ENCODE measurements around the gene ADAMTS13.

- TF ChIP-seq, protein P1, sequence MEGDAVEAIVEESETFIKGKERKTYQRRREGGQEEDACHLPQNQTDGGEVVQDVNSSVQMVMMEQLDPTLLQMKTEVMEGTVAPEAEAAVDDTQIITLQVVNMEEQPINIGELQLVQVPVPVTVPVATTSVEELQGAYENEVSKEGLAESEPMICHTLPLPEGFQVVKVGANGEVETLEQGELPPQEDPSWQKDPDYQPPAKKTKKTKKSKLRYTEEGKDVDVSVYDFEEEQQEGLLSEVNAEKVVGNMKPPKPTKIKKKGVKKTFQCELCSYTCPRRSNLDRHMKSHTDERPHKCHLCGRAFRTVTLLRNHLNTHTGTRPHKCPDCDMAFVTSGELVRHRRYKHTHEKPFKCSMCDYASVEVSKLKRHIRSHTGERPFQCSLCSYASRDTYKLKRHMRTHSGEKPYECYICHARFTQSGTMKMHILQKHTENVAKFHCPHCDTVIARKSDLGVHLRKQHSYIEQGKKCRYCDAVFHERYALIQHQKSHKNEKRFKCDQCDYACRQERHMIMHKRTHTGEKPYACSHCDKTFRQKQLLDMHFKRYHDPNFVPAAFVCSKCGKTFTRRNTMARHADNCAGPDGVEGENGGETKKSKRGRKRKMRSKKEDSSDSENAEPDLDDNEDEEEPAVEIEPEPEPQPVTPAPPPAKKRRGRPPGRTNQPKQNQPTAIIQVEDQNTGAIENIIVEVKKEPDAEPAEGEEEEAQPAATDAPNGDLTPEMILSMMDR (conservative IDR thresholded peaks at IDR 0.05 in 1 of 2, IDR thresholded peaks at IDR 0.05 in 1 of 2; ENCODE audit: extremely low read depth in 1 of 2, insufficient read depth in 1 of 2, low read depth in 1 of 2, low read length in 2 of 2) = no peak
- no peak for TF ChIP-seq EZH2 (IDR thresholded peaks at IDR 0.05; ENCODE audit: borderline replicate concordance, low read length)
These were observed 21.9 kb upstream of the ADAMTS13 start for GRCh38 chr9:133400292-133400691.
